ENCODE data around the gene BICRAL. TPM values are rescaled to one million over a fixed set of nuclear protein-coding genes. Genes with fewer than 3 reads are reported as not detected.

BICRAL gene
- total RNA-seq, 2 donors from 2014 or later, result 11.6 to 14.9 TPM

DNA sequence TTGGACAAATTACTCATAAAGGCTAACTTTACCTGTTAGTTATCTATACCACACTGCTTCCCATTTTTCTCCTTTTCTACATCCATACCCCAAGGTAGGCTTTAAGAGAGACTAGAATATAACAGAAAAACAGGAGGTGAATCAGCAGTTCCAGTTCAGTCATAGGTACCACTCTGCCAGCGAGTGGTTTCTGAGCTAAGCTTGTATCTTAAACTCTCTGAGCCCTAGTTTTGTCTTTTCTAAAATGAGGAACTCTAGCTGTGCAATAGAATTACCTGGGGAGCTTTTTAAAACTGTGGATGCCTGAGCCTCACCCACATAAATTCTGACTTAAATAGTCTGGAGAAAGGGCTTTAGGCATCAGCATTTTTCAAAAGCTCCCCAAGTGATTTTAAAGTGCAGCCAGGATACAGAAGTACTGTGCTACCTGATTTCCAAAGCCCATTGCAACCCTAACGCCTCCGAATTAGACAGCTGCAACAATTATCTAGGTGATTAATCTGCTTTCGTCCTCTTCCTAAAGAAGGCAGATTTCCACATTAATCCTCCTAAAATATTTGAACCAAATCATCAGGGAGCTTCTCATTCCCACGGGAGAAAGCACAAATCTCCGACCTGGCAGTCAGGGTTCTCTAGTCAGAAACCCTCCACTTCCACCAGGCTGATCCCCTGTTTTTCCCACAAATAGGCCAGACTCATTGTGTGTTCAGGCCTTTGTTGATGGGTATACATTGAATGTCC lies 60.2 kb downstream of the BICRAL start:
- Mint-ChIP-seq H3K27ac (no peak overlapping the region), H3K36me3 (ENCODE audit: low read depth) (peaks cover 21% of the 10 kb centered on the region), H3K9me3 (no peaks in the 10 kb centered on the region), H3K4me3 (no peak overlapping the region), H3K4me1 (peaks cover 11% of the 10 kb centered on the region), H3K27me3 (ENCODE audit: insufficient read depth) (no peaks in the 10 kb centered on the region)
- 90 to 93% methylated on average over 5 to 6 of the region's 6 CpGs for WGBS, 2 experiments (ENCODE audit: insufficient coverage in 1 of 2, insufficient read length in 1 of 2)
- Histone ChIP-seq H3K36me3 (ENCODE audit: control insufficient read depth, insufficient read depth, low read length) (no peaks in the 10 kb centered on the region), H3K9ac (ENCODE audit: extremely low read depth, low read length, poor library complexity, severe bottlenecking) (no peak overlapping the region), H3K4me1 (ENCODE audit: control insufficient read depth, insufficient read depth, low read length) (no peaks in the 10 kb centered on the region), H3K9me3 (ENCODE audit: control insufficient read depth, low read length) (no peaks in the 10 kb centered on the region), H3K27me3 (ENCODE audit: control insufficient read depth, insufficient read depth, low read length, poor library complexity, severe bottlenecking) (no peaks in the 10 kb centered on the region), H3K27ac (ENCODE audit: low read depth, low read length) (no peak overlapping the region), H3K4me3 (ENCODE audit: low read length) (no peak overlapping the region)
- TF ChIP-seq CTCF (conservative IDR thresholded peaks at IDR 0.05), result no peak
- DNase-seq, result no peak

DNA sequence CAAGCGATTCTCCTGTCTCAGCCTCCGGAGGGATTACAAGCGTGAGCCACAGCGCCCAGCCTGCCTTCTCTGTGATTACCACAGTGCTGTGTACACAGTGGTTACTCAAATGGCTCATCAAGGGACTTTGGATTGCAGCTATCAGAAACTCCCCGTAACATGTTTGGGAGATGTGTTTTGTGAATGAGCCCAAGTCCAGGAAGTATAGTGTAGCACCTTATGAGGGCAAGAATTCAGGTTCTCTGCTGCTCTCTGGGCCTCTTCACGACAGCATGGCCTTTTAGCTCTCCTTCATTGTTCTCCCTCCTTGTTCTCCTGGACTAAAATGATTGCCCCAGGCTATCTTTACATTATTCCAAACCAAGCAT lies 63.5 kb downstream of the BICRAL start:
- Mint-ChIP-seq H3K36me3 (ENCODE audit: low read depth) (peaks cover 18% of the 10 kb centered on the region), H3K4me1 (peaks cover 11% of the 10 kb centered on the region), H3K4me3 (no peak overlapping the region), H3K9me3 (no peaks in the 10 kb centered on the region), H3K27me3 (ENCODE audit: insufficient read depth) (no peaks in the 10 kb centered on the region), H3K27ac (no peak overlapping the region)
- no peaks in the 10 kb centered on the region for H3K9me3 ChIP-seq (ENCODE audit: control insufficient read depth, low read length)
- no peak overlapping the region for H3K9ac ChIP-seq (ENCODE audit: extremely low read depth, low read length, poor library complexity, severe bottlenecking)
- TF ChIP-seq CTCF (conservative IDR thresholded peaks at IDR 0.05), result no peak
- no peak for DNase-seq
- WGBS, 2 experiments (ENCODE audit: insufficient coverage in 1 of 2, insufficient read length in 1 of 2), result 94 to 98% methylated on average over 6 of the region's 6 CpGs
- H3K4me1 ChIP-seq (ENCODE audit: control insufficient read depth, insufficient read depth, low read length), result no peaks in the 10 kb centered on the region
- no peak overlapping the region for H3K27ac ChIP-seq (ENCODE audit: low read depth, low read length)
- H3K4me3 ChIP-seq (ENCODE audit: low read length), result no peak overlapping the region
- no peaks in the 10 kb centered on the region for H3K36me3 ChIP-seq (ENCODE audit: control insufficient read depth, insufficient read depth, low read length)
- H3K27me3 ChIP-seq (ENCODE audit: control insufficient read depth, insufficient read depth, low read length, poor library complexity, severe bottlenecking), result no peaks in the 10 kb centered on the region

GRCh38 chr6:42846505-42846904 lies 64.7 kb downstream of the BICRAL start:
- Histone ChIP-seq H3K4me3 (ENCODE audit: low read length) (no peak overlapping the region), H3K9me3 (ENCODE audit: control insufficient read depth, low read length) (no peaks in the 10 kb centered on the region), H3K9ac (ENCODE audit: extremely low read depth, low read length, poor library complexity, severe bottlenecking) (no peak overlapping the region), H3K27ac (ENCODE audit: low read depth, low read length) (no peak overlapping the region), H3K27me3 (ENCODE audit: control insufficient read depth, insufficient read depth, low read length, poor library complexity, severe bottlenecking) (no peaks in the 10 kb centered on the region), H3K4me1 (ENCODE audit: control insufficient read depth, insufficient read depth, low read length) (no peaks in the 10 kb centered on the region), H3K36me3 (ENCODE audit: control insufficient read depth, insufficient read depth, low read length) (no peaks in the 10 kb centered on the region)
- Mint-ChIP-seq H3K4me3 (no peak overlapping the region), H3K27me3 (ENCODE audit: insufficient read depth) (no peaks in the 10 kb centered on the region), H3K27ac (no peak overlapping the region), H3K4me1 (peaks cover 10% of the 10 kb centered on the region), H3K36me3 (ENCODE audit: low read depth) (peaks cover 18% of the 10 kb centered on the region), H3K9me3 (no peaks in the 10 kb centered on the region)
- no peak for DNase-seq
- no peak for TF ChIP-seq CTCF (conservative IDR thresholded peaks at IDR 0.05)
- WGBS, 2 experiments (ENCODE audit: insufficient coverage in 1 of 2, insufficient read length in 1 of 2), result 91 to 100% methylated on average over 2 of the region's 2 CpGs

All from endodermal cell (in vitro differentiated cells).